Tibial nerve (tissue), 4 donors: ENCODE results near the gene GPR152. TPM values are rescaled to one million over a fixed set of nuclear protein-coding genes. Genes with fewer than 3 reads are reported as not detected.
A peak's percentile ranks its signal among the peaks of the same experiment; 100 is the strongest.

Experiments
- DNase-seq, 2 donors: peaks; one replicate each; pipeline ENCODE4 v3.0.0-alpha.2; 2019; ENCODE audit warnings: low spot score in 2 of 2
- H3K27ac ChIP-seq, 4 donors: fragments of 200-600 bp; sonication (generic) in 3 of 4; one replicate each; pipeline ENCODE4 v1.5.1; 2017 to 2019; ENCODE audit warnings: mild to moderate bottlenecking in 1 of 4
- H3K27me3 ChIP-seq, 2 donors: fragments of 200-600 bp; sonication (generic) in 1 of 2; one replicate each; pipeline versions ENCODE4 v1.5.1 to v1.6.0; 2017 to 2019
- H3K36me3 ChIP-seq, 3 donors: fragments of 200-600 bp; sonication (generic); one replicate each; pipeline ENCODE4 v1.5.1; 2018 to 2019
- H3K4me1 ChIP-seq, 4 donors: fragments of 200-600 bp; sonication (generic) in 3 of 4; one replicate each; pipeline ENCODE4 v1.5.1; 2017 to 2019
- H3K4me3 ChIP-seq, 4 donors: fragments of 200-600 bp; sonication (generic) in 3 of 4; one replicate each; pipeline ENCODE4 v1.5.1; 2017 to 2019; ENCODE audit warnings: mild to moderate bottlenecking in 1 of 4, moderate library complexity in 1 of 4
- H3K9me3 ChIP-seq, 4 donors: fragments of 200-600 bp; sonication (generic) in 3 of 4; one replicate each; pipeline ENCODE4 v1.5.1; 2017 to 2019
- EP300 ChIP-seq, 2 donors: sonication (generic); formaldehyde crosslinking; IDR thresholded peaks; one replicate each; pipeline ENCODE4 v1.6.1; 2017; ENCODE audit warnings: antibody characterized with exemption in 2 of 2, mild to moderate bottlenecking in 1 of 2
- POLR2A ChIP-seq, 2 donors: fragments of 450-650 bp; IDR thresholded peaks; one replicate each; pipeline ENCODE4 v1.6.1; 2017; ENCODE audit warnings: antibody characterized with exemption in 2 of 2, mild to moderate bottlenecking in 2 of 2, moderate library complexity in 2 of 2
- WGBS, 2 donors: methylation state at CpG; one replicate each; pipeline ENCODE4 v1.1.5; 2018; 5-methylcytosine and 5-hydroxymethylcytosine counted together
- small RNA-seq: library from RNA; depleted of rRNA; stranded (forward); fragments of <200 nt; gene quantifications from one replicate; pipeline ENCODE3, GENCODE V24; 2016
- total RNA-seq, 4 donors: library from RNA; depleted of rRNA; stranded (reverse); fragments of >200 nt; gene quantifications; one replicate each; pipeline ENCODE4 v1.1.0, GENCODE V29; 2016
- TF ChIP-seq, protein P1 (sequence below), 5 experiments: fragments of 200-600 bp in 3 of 5; fragments of 450-650 bp in 2 of 5; sonication (generic) in 3 of 5; IDR thresholded peaks; one replicate each; pipeline ENCODE4 v1.5.1; 2016 to 2019; ENCODE audit warnings: antibody characterized with exemption in 5 of 5, mild to moderate bottlenecking in 3 of 5, moderate library complexity in 2 of 5

Gene GPR152
- total RNA-seq, 4 donors from 2014 or later: not detected

DNA sequence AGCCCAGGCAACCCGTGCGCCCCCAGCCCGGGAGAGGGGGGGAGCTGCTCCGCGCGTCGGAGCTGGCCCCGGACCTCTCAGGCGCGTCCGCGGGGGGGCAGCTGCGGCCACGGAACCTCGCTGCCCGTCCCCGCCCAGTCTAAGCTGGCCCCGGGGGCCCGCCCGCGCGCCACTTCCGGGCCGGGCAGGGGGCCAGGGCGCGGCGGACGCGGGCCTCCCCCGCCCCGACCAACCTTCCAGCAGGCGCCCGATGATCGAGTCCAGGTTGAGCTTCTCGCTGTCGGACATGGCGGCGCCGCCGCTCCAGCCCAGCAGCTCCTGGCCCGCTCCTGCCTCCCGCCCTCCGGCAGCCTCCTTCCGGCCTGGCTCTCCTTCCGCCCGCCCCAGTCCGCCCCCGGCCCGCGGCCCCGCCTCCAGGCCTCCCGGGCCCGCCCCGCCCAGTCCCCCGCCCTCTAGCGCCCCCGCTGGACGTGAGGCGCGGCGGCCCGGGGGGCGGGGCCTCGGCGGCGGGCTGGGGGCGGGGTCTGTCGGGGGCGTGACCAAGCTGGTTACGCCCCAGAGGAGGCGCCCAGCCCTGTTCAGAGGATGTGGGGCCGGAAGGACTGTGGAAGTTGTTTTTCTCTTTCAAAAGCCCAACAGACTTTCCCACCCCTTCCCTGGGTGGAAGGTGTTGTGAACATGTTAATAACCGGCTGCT is 50.9 kb downstream of the GPR152 start, which contains the start of gene PPP1CA:
Gene PPP1CA (minus strand): TSS at position 364 of the 697 bp plus-strand sequence. CDS start 76 bp downstream, at position 288.
- 1 to 4% methylated on average over 5 to 24 of the region's 73 CpGs for WGBS, 2 donors
- Histone ChIP-seq H3K27me3 (no peaks in the 10 kb centered on the region), H3K4me1 (peaks cover 0 to 74% (median 28%) of the 10 kb centered on the region in 4 donors), H3K9me3 (no peaks in the 10 kb centered on the region), H3K27ac (peak within 1 kb of the TSS; percentile 91 to 98 (median 94)), H3K4me3 (peak within 1 kb of the TSS; percentile 75 to 99 (median 90)), H3K36me3 (peaks cover 0 to 39% (median 21%) of the 10 kb centered on the region in 3 donors)
- TF ChIP-seq EP300 (IDR thresholded peaks at IDR 0.05): peak in 1 of 2 donors; percentile 70
- TF ChIP-seq, protein P1, sequence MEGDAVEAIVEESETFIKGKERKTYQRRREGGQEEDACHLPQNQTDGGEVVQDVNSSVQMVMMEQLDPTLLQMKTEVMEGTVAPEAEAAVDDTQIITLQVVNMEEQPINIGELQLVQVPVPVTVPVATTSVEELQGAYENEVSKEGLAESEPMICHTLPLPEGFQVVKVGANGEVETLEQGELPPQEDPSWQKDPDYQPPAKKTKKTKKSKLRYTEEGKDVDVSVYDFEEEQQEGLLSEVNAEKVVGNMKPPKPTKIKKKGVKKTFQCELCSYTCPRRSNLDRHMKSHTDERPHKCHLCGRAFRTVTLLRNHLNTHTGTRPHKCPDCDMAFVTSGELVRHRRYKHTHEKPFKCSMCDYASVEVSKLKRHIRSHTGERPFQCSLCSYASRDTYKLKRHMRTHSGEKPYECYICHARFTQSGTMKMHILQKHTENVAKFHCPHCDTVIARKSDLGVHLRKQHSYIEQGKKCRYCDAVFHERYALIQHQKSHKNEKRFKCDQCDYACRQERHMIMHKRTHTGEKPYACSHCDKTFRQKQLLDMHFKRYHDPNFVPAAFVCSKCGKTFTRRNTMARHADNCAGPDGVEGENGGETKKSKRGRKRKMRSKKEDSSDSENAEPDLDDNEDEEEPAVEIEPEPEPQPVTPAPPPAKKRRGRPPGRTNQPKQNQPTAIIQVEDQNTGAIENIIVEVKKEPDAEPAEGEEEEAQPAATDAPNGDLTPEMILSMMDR (IDR thresholded peaks at IDR 0.05): peak; percentile 52 to 93 (median 73)
- TF ChIP-seq POLR2A (IDR thresholded peaks at IDR 0.05): peak; percentile 60 to 73
- peak; percentile 78 to 83 for DNase-seq

Small RNA genes lying within 50 kb of the gene (small RNA-seq; reads per million reads assigned to genes)
- not detected for gene MIR6752

Other genes with a start within 250 kb of the GPR152 start
- 100 to 1,000 TPM in 1 of 4 donors, 10 to 100 TPM in 3; 46.0 to 134 (median 65.4) TPM for gene GRK2, start 186.3 kb downstream of the GPR152 start, total RNA-seq
- gene ANKRD13D, start 163.4 kb downstream of the GPR152 start, total RNA-seq: 100 to 1,000 TPM in 1 of 4 donors, 10 to 100 TPM in 3; 46.8 to 158 (median 69.5) TPM
- 10 to 100 TPM; 28.5 to 51.6 (median 43.1) TPM for gene SSH3, start 149.2 kb downstream of the GPR152 start, total RNA-seq
- gene POLD4, start 99.2 kb downstream of the GPR152 start, total RNA-seq: 100 to 1,000 TPM in 1 of 4 donors, 10 to 100 TPM in 3; 70.8 to 154 (median 88.5) TPM
- gene CLCF1, start 79.1 kb downstream of the GPR152 start, total RNA-seq: 10 to 100 TPM in 1 of 4 donors, 1 to 10 TPM in 3; 3.7 to 23.1 (median 5.9) TPM
- 10 to 100 TPM; 22.7 to 39.0 (median 36.4) TPM for gene RAD9A, start 60.7 kb downstream of the GPR152 start, total RNA-seq
- gene PPP1CA, start 50.9 kb downstream of the GPR152 start, total RNA-seq: 10 to 100 TPM; 50.6 to 97.8 (median 72.7) TPM
- gene TBC1D10C, start 48.6 kb downstream of the GPR152 start, total RNA-seq: 1 to 10 TPM; 1.5 to 4.5 (median 2.2) TPM
- gene CARNS1, start 37.1 kb downstream of the GPR152 start, total RNA-seq: 1 to 10 TPM; 1.8 to 5.9 (median 4.3) TPM
- 10 to 100 TPM; 36.9 to 69.3 (median 47.1) TPM for gene RPS6KB2, start 24.2 kb downstream of the GPR152 start, total RNA-seq
- gene PTPRCAP, start 15.0 kb downstream of the GPR152 start, total RNA-seq: 10 to 100 TPM in 3 of 4 donors, 1 to 10 TPM in 1; 6.9 to 18.0 (median 12.8) TPM
- gene CORO1B, start 9.3 kb downstream of the GPR152 start, total RNA-seq: 10 to 100 TPM; 60.9 to 95.1 (median 77.1) TPM
- 1 to 10 TPM in 3 of 4 donors, under 1 TPM in 1; 0.21 to 5.7 (median 3.6) TPM for gene CABP4, start 2.6 kb upstream of the GPR152 start, total RNA-seq
- gene TMEM134, start 16.5 kb upstream of the GPR152 start, total RNA-seq: 100 to 1,000 TPM in 2 of 4 donors, 10 to 100 TPM in 2; 49.2 to 184 (median 96.6) TPM
- 100 to 1,000 TPM in 2 of 4 donors, 10 to 100 TPM in 2; 88.2 to 117 (median 96.0) TPM for gene AIP, start 30.3 kb upstream of the GPR152 start, total RNA-seq
- 10 to 100 TPM; 22.8 to 69.6 (median 38.6) TPM for gene PITPNM1, start 52.6 kb upstream of the GPR152 start, total RNA-seq
- gene CDK2AP2, start 55.4 kb upstream of the GPR152 start, total RNA-seq: 10 to 100 TPM; 75.4 to 90.8 (median 80.6) TPM
- gene CABP2, start 70.7 kb upstream of the GPR152 start, total RNA-seq: not detected
- gene GSTP1, start 131.1 kb upstream of the GPR152 start, total RNA-seq: 1,000 to 10,000 TPM in 1 of 4 donors, 100 to 1,000 TPM in 3; 631 to 1,055 (median 774) TPM
- gene NDUFV1, start 154.2 kb upstream of the GPR152 start, total RNA-seq: 100 to 1,000 TPM; 282 to 357 (median 323) TPM
- gene NUDT8, start 177.2 kb upstream of the GPR152 start, total RNA-seq: 10 to 100 TPM; 11.0 to 21.3 (median 20.0) TPM
- not detected for gene TBX10, start 187.0 kb upstream of the GPR152 start, total RNA-seq
- gene ACY3, start 198.0 kb upstream of the GPR152 start, total RNA-seq: under 1 TPM in 1 of 4 donors, not detected in 3; 0.44 TPM
- not detected for gene ALDH3B2, start 221.9 kb upstream of the GPR152 start, total RNA-seq